HG02973 (cell line): ENCODE data around the gene CARMIL1.

Source experiments
- ATAC-seq: cut with Tn5 transposase; IDR thresholded peaks from one replicate; pipeline ENCODE4 v1.9.1; 2021; ENCODE audit warnings: moderate library complexity; ENCODE audit not compliant: unreplicated experiment

The CARMIL1 gene

DNA sequence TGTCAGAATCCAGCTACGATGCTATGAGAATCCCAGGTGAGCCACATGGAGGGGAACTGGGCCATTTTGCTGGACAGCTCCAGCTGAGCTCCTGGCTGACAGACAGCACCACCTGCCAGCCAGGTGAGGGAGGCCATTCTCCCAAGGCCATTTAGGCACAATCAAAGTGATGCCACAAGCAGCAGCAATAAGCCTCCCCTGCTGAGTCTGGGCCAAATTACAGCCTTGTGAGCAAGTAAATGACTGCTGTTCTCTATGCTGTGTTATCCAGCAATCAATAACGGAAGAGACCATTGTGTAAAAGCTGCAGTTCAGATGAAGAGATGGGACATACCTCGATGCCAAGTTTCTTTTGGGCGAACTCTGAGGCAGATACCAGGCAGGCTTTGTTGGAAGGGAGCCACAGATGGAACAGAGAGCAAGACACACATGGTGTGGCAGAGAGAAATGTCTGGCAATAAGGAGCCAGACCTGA lies 358.8 kb downstream of the CARMIL1 start:
- ATAC-seq, result no peak

DNA sequence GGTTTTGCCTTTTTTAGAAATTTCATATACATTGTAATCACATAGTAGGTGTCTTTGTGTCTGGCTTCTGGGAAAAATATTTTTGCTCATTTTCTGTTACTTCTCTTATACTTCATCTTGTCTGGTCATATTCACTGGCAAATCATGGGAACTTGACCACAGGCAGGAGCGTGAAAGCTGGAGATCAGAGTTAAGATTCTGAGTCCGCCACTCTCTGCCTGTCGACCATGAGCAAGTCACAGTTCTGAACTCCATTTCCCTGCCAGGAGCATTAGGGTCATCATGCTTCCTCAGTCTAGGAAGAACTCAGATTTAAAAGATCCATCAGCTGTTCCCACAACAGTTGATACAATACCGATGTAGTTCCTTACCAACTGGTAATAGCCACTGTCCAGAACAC lies 360.5 kb downstream of the CARMIL1 start:
- ATAC-seq, result no peak

DNA sequence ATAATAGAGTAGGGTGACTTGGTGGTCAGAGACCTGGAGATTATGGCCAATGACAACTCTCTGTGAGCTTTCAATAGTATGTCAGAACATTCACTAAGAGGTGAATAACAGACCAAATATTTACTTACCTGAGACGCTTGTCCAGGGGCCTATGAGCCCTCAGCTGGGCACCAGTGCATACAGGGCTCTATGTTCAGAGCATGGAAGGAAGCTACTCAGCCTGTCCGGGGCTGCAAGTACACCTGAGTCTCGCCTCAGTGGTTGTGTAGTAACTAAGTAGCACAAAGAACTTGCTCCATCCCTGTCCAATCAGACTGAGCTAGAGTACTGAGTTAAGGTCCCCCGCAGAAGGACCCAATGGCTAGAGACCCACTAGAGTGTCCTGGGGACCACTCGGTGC lies 361.3 kb downstream of the CARMIL1 start:
- ATAC-seq, result no peak

DNA sequence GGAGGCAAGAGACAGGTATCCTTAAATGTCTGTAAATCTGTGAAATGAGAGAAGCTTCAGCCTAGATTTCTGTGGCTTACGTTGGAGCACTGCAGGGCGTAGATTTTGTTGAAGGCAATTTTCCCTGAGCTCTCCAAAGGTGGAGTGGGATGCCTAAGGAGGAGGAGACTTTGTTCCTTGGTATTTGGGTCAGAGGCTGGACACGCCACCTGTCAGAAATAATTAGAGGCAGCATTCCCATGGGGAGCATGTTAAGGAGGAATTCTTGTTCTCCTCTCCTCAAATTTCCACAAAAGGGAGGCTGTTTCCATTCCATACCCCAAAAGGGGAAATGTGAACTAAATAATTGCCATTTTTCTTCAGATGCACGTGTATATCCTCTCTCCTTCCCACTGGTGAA lies 361.7 kb downstream of the CARMIL1 start:
- no peak for ATAC-seq

DNA sequence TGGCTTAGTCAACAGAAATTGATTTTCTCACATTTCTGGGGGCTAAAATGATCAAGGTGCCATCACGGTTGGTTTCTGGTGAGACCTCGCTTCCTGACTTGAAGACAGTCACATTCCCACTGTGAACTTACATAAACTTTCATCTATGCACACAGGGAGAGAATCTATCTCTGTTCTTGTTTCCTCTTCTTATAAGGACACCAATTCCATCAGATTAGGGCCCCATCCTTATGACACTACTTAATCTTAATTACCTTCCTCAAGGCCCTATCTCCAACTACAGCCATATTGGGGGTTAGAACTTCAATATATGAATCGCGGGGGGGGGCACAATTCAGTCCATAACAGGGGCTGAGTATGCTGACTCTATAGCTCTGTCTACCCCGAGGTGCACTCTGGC lies 362.2 kb downstream of the CARMIL1 start:
- ATAC-seq, result no peak

DNA sequence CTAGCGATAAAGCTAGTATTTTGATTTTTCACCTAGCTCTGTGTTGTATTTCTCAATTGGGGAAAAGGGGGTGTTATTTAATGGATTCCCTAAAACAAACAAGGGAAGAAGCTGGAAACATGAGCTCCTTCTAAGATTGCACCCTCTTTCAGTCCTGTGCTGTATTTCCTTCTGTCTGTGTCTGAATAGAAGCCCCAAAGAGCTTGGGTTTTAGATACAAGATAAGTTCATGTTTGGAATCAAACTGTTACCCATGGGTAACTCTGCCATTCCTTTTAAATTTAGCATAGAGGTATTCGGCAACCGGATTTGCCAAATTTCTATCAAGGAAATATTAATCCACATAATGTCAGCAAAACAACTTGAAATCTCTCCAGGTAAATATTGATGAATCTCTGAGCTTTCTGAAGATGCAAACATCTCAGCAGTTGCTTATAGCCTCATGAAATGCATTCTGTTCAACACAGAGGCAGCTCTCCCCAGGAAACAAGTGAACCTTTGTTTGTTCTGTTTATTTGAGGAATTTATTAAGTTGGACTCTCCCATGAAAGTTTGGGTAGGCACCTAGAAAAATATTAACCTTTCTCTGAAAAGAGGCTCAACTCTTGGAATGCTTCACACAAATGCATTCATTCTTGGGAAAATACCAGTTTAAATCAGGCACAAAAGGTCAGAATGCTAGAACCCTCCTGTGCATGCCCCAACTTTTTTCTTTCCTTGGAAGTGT lies 362.9 kb downstream of the CARMIL1 start:
- no peak for ATAC-seq

DNA sequence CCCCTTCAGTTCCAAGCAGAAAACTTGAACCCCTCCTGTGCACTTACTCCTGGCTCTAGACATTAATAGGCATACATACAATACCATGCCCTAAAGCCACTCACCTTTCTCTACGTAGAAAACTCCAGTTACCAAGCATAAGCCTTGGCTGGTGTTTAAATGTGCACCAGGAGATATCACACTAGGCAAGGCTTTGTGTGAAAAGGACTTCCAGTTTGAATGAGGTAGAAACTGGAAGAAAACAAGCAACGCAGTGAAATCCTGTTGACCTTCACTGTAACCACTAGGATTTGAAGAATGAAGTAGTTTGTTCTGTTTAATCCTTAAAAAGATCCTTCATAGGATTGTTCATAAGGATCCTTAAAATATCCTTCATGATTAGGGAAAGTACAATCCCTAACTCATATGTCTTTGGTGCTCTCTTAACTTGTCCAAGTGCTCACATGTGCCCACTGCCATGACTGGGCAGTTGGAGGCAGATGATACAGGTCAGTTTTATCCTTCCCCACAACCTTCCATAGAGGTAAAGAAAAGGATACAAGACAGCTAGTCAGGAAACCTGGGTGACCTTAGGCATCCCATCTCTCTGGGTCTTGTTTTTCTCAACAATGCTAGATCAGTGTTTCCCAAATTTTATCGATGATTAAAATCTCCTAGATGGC lies 363.6 kb downstream of the CARMIL1 start:
- no peak for ATAC-seq

DNA sequence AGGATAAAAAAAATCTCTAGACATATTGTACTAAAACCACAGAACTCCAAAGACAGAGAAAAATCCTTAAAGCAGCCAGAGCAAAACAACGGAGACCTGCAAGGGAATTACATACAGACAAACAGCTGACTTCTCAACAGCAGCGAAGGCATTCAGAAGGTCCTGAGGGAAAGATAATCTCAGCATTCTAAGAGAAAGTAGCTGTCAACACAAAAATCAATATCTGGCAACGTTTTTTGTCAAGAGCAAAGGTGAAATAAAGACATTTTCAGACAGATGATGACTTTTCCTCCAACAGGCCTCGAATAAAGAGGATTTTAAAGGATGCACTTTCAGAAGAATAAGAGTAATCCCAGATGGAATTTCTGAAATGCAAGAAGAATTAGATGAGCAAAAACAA lies 366.7 kb downstream of the CARMIL1 start:
- ATAC-seq, result no peak

DNA sequence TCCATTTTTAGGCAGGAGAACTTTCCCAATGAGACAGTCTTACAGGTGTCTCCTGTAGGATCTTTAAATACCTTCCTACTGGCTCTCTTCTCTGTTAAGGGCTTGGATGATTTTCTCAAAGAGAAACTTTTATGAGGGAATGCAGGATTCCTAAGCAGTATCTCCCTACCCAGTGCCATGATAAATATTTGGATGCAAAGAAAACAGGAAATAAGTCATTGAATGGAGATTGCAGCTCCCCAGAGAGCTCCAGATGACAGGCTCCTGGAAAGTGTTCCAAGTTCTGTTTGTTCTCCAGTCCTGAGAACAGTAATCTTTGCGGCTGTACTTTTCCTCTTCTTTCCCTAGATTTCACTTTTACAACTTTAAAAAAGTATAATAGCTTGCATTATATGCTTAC lies 370.4 kb downstream of the CARMIL1 start:
- ATAC-seq, result no peak

DNA sequence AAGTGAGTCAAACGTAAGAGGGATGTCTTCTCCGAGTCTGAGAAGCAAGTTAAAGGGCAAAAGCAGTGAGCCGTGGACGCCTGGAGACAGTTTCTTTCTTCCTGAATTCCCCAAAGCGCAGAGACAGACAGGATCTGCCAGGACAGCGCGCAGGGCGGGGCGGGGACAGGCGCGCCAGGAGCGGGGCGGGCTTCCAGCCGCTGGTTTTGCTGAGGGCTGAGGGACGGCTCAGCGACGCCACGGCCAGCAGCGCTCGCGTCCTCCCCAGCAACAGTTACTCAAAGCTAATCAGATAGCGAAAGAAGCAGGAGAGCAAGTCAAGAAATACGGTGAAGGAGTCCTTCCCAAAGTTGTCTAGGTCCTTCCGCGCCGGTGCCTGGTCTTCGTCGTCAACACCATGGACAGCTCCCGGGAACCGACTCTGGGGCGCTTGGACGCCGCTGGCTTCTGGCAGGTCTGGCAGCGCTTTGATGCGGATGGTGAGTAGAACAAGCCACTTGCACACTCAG lies 372.9 kb downstream of the CARMIL1 start, which contains the start of gene SCGN:
Gene SCGN, plus strand, starts transcription at position 209 of the 509 bp plus-strand sequence. Its CDS starts 189 bp downstream, at position 398.
- ATAC-seq, result no peak

DNA sequence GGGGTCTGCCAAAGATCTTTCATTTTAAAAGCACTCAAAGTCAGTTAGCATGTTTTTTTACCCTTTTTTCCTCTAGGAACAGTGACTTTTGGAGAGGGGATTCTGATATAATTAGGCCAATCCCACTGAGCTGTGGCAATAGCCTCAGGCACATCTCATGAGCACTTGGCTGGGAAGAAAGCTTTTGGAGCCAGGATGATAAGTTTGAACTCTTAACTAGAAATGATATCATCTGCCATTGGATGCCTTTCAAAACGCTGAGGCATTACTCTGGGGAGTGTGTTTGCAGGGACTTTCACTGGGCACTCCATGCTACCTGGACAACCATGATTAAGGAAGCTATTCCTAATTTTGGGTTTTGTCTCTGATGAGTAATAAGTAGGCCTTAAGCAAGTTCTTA lies 376.5 kb downstream of the CARMIL1 start:
- ATAC-seq, result no peak

DNA sequence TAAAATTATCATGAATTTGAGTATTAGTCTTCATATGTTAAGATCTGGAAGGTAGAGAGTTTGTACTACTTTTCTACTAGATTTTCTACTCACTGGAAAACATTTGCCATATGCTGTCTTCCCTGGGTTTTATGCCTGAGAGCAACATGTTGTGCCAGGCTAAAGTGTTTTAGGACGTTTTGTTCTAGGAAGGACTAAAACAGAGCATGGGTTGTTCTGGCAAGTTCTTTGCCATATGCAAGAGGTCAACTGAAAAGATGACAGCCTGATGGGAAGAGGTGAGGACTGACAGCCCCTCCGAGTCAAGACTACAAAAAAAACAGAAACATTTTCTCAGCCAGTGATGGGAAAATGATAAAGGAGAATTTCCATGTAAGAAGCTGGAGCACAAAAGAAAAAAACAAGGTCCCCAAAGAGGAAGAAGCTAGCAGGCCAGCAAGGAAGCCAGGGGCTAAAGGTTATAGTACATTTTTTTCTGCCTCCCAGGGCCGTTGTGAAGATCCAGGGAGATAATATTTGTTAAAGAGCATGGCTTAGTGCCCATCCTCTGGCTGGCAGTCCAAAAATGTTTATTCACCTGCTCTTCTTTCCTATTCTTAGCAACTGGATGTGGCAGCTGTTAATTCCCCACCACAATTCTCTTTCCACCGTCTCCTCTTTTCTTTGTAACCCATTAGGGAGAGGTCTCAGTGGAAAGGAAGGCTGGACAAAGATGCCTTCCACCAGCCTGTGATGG lies 380.6 kb downstream of the CARMIL1 start:
- no peak for ATAC-seq

DNA sequence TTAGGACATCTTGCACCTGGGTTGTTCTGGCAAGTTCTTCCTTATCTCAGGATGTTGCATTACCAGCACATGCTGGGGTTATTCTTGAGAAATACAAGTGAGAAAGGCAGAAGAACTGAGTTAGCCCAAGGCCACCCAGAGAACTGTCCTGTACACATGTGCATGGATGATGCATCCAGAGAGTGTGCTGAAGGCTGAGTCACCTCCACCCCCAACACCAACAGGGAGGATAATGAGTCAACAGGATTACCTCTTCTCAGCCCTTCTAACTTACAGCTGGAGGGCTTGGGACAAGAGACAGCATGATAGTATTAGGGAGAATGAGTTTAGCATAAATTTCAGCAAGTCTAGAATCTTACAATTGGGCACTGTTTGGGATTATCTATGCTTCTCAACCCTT lies 381.3 kb downstream of the CARMIL1 start:
- no peak for ATAC-seq

DNA sequence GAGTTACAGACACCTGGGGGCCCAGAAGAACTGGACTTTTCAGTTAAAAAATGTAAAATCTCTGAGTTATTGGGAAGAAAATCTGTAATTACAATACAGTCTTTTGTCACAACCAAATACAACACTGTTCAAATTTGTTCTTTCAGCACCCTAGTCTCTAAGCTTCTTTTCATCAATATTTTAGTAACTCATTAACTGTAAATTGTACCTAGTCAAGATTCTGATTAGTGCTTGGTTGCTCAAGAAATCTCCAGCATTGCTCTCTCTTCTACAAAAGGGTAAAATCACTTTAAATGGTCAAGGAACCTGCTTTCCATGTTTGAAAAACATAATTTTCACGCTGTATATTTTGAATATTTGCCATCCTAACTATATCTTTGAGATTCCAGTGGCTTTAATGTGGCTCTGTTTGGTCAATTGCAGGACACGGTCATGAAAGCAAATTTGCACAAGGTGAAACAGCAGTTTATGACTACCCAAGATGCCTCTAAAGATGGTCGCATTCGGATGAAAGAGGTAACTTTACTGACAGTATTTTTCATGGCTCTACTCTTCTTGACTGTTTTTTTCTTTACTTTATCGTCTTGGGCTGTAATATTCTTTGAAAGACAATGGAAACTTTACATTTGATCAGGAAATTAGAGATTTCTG lies 382.1 kb downstream of the CARMIL1 start:
- ATAC-seq, result no peak

DNA sequence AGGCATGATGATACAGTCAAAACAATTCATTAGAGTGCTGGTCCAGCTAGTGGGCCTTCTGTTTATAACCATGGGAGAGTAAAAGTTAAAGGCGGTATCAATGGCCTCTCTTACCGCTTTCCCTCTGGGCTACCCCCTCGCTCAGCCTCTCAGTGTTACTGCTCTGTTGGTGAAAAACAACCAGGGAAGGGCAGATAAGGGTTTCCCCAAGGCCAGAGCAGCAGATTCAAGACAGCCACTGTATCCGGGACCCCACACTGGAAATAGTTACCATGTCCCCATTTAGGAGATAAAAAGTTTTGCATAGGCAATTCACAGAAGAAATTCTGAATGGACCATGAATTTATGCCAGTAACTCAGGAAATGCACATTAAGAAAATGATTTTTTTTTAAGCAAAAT lies 386.3 kb downstream of the CARMIL1 start:
- no peak for ATAC-seq

DNA sequence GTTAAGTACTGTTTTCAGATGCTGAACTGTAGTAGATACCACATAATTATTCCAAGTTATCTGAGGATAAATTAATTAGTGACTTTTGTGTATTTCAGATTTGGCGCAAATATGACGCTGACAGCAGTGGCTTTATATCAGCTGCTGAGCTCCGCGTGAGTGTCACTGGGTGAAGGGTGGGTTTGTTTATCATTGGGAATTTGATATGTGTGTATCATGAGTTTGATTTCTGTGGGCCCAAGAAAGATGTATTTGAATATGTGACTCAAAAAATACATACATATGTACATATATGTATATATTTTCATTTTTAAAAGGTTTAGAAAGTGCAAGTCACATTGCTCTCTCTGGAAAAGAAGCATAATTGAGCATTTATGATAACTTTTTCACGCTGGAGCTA lies 390.2 kb downstream of the CARMIL1 start:
- ATAC-seq, result no peak
